Measurements from ENCODE around the gene ZDHHC18.
A peak's percentile ranks its signal among the peaks of the same experiment; 100 is the strongest.

ZDHHC18 gene

DNA sequence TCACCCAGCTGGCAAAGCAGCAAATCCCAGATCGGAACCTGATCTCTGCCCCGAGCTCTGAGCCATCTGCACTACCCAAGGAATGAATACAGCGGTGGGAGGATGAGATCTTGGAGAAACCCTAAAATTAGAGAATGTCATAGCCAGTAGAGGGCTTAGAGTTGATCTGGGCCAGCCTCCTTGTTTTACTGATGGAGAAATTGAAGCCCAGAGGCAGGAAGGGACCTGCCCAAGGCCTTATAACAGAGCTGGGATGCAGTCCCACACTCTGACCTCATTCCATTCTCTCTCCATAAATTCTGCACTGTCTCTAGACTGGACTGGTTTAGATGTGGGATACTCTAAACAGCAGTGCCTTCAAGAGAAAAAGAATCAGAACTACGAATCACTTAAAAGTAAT, 31.7 kb downstream of the ZDHHC18 start:
- H3K9ac ChIP-seq (ENCODE audit: low read depth, low read length, poor library complexity): no peak overlapping the region
- H3K23ac ChIP-seq (ENCODE audit: low read depth, low read length, poor library complexity): no peak overlapping the region
- no peak overlapping the region for H3K4me2 ChIP-seq (ENCODE audit: insufficient read depth, low read length, poor library complexity, severe bottlenecking)
- no peak overlapping the region for H2AK5ac ChIP-seq (ENCODE audit: low read depth, low read length)
- H3K36me3 ChIP-seq (replicated peaks in 1 of 2; ENCODE audit: control insufficient read depth in 2 of 2, insufficient read depth in 2 of 2, low read length in 2 of 2): peaks cover 7 to 32% of the 10 kb centered on the region in 2 donors
- H3K4me1 ChIP-seq (ENCODE audit: control insufficient read depth in 2 of 2, insufficient read depth in 1 of 2, low read depth in 1 of 2, low read length in 2 of 2): peaks cover 0 to 12% of the 10 kb centered on the region in 2 donors
- no peak overlapping the region for H2BK15ac ChIP-seq (ENCODE audit: low read length)
- H3K4me3 ChIP-seq (ENCODE audit: low read length in 2 of 2): no peak overlapping the region
- no CpG with 5 or more reads among the region's 4 CpGs for WGBS, 2 donors (ENCODE audit: extremely low coverage in 2 of 2, insufficient read length in 2 of 2, insufficient replicate concordance in 1 of 2)
- no peaks in the 10 kb centered on the region for H3K79me1 ChIP-seq (ENCODE audit: low read depth, low read length)
- H4K8ac ChIP-seq (ENCODE audit: low read depth, low read length): no peak overlapping the region
- no peak overlapping the region for H3K18ac ChIP-seq (ENCODE audit: low read length)
- no peak overlapping the region for H2BK12ac ChIP-seq (ENCODE audit: low read length)
- no peak overlapping the region for H4K91ac ChIP-seq (ENCODE audit: low read depth, low read length, poor library complexity)
- DNase-seq (ENCODE audit: low spot score): no peak
- no peaks in the 10 kb centered on the region for H3K27me3 ChIP-seq (ENCODE audit: control insufficient read depth in 3 of 3, insufficient read depth in 3 of 3, low read depth in 1 of 3, low read length in 3 of 3)
- no peaks in the 10 kb centered on the region for H3K9me3 ChIP-seq (replicated peaks in 1 of 2; ENCODE audit: control insufficient read depth in 2 of 2, insufficient read depth in 1 of 2, low read depth in 1 of 2, low read length in 2 of 2)
- H2BK5ac ChIP-seq (ENCODE audit: low read length): no peak overlapping the region
- no peak overlapping the region for H3K14ac ChIP-seq (ENCODE audit: low read length)
- no peak overlapping the region for H3K4ac ChIP-seq (ENCODE audit: low read length)
- no peak overlapping the region for H2BK120ac ChIP-seq (ENCODE audit: low read depth, low read length)
- no peak overlapping the region for H3K27ac ChIP-seq (replicated peaks; ENCODE audit: low read length)
- H2AFZ ChIP-seq (ENCODE audit: low read length): no peak overlapping the region

- Histone ChIP-seq H3K23ac (ENCODE audit: low read depth, low read length, poor library complexity) (no peak overlapping the region), H2BK120ac (ENCODE audit: low read depth, low read length) (no peak overlapping the region), H3K9me3 (replicated peaks in 1 of 2; ENCODE audit: control insufficient read depth in 2 of 2, insufficient read depth in 1 of 2, low read depth in 1 of 2, low read length in 2 of 2) (no peaks in the 10 kb centered on the region), H3K4me2 (ENCODE audit: insufficient read depth, low read length, poor library complexity, severe bottlenecking) (no peak overlapping the region), H3K27ac (replicated peaks; ENCODE audit: low read length) (no peak overlapping the region), H2AFZ (ENCODE audit: low read length) (no peak overlapping the region), H3K36me3 (replicated peaks in 1 of 2; ENCODE audit: control insufficient read depth in 2 of 2, insufficient read depth in 2 of 2, low read length in 2 of 2) (peaks cover 2 to 23% of the 10 kb centered on the region in 2 donors), H2BK15ac (ENCODE audit: low read length) (peak overlapping the region; percentile 10), H3K4me3 (ENCODE audit: low read length in 2 of 2) (no peak overlapping the region), H4K8ac (ENCODE audit: low read depth, low read length) (peak overlapping the region; percentile 20), H2BK5ac (ENCODE audit: low read length) (no peak overlapping the region), H3K9ac (ENCODE audit: low read depth, low read length, poor library complexity) (no peak overlapping the region), H3K14ac (ENCODE audit: low read length) (peak overlapping the region; percentile 57), H4K91ac (ENCODE audit: low read depth, low read length, poor library complexity) (no peak overlapping the region), H3K18ac (ENCODE audit: low read length) (peak overlapping the region; percentile 41), H3K4me1 (ENCODE audit: control insufficient read depth in 2 of 2, insufficient read depth in 1 of 2, low read depth in 1 of 2, low read length in 2 of 2) (peaks cover 2 to 17% of the 10 kb centered on the region in 2 donors), H3K27me3 (ENCODE audit: control insufficient read depth in 3 of 3, insufficient read depth in 3 of 3, low read depth in 1 of 3, low read length in 3 of 3) (no peaks in the 10 kb centered on the region), H3K4ac (ENCODE audit: low read length) (no peak overlapping the region), H2AK5ac (ENCODE audit: low read depth, low read length) (no peak overlapping the region), H2BK12ac (ENCODE audit: low read length) (no peak overlapping the region), H3K79me1 (ENCODE audit: low read depth, low read length) (no peaks in the 10 kb centered on the region)
- WGBS, 2 donors (ENCODE audit: extremely low coverage in 2 of 2, insufficient read length in 2 of 2, insufficient replicate concordance in 1 of 2): no CpG with 5 or more reads among the region's 7 CpGs
- DNase-seq (ENCODE audit: low spot score): no peak
These were observed 32.6 kb downstream of the ZDHHC18 start for GRCh38 chr1:26858891-26859640.

GRCh38 chr1:26861286-26861701, 34.8 kb downstream of the ZDHHC18 start:
- H3K18ac ChIP-seq (ENCODE audit: low read length): peak overlapping the region; percentile 55
- peak overlapping the region; percentile 23 for H2AK5ac ChIP-seq (ENCODE audit: low read depth, low read length)
- H3K4me1 ChIP-seq (ENCODE audit: control insufficient read depth in 2 of 2, insufficient read depth in 1 of 2, low read depth in 1 of 2, low read length in 2 of 2): peaks cover 6 to 24% of the 10 kb centered on the region in 2 donors
- H4K8ac ChIP-seq (ENCODE audit: low read depth, low read length): no peak overlapping the region
- DNase-seq (ENCODE audit: low spot score): no peak
- no CpG with 5 or more reads among the region's 5 CpGs for WGBS, 2 donors (ENCODE audit: extremely low coverage in 2 of 2, insufficient read length in 2 of 2, insufficient replicate concordance in 1 of 2)
- H3K4me2 ChIP-seq (ENCODE audit: insufficient read depth, low read length, poor library complexity, severe bottlenecking): no peak overlapping the region
- no peak overlapping the region for H4K91ac ChIP-seq (ENCODE audit: low read depth, low read length, poor library complexity)
- no peaks in the 10 kb centered on the region for H3K27me3 ChIP-seq (ENCODE audit: control insufficient read depth in 3 of 3, insufficient read depth in 3 of 3, low read depth in 1 of 3, low read length in 3 of 3)
- H3K4me3 ChIP-seq (ENCODE audit: low read length in 2 of 2): no peak overlapping the region
- H3K27ac ChIP-seq (replicated peaks; ENCODE audit: low read length): no peak overlapping the region
- no peak overlapping the region for H2BK120ac ChIP-seq (ENCODE audit: low read depth, low read length)
- no peak overlapping the region for H3K14ac ChIP-seq (ENCODE audit: low read length)
- H2BK15ac ChIP-seq (ENCODE audit: low read length): peak overlapping the region; percentile 6
- H3K36me3 ChIP-seq (replicated peaks in 1 of 2; ENCODE audit: control insufficient read depth in 2 of 2, insufficient read depth in 2 of 2, low read length in 2 of 2): peaks cover 0 to 1% of the 10 kb centered on the region in 2 donors
- H2BK5ac ChIP-seq (ENCODE audit: low read length): no peak overlapping the region
- H2AFZ ChIP-seq (ENCODE audit: low read length): no peak overlapping the region
- H3K9me3 ChIP-seq (replicated peaks in 1 of 2; ENCODE audit: control insufficient read depth in 2 of 2, insufficient read depth in 1 of 2, low read depth in 1 of 2, low read length in 2 of 2): no peaks in the 10 kb centered on the region
- no peak overlapping the region for H3K23ac ChIP-seq (ENCODE audit: low read depth, low read length, poor library complexity)
- no peak overlapping the region for H3K9ac ChIP-seq (ENCODE audit: low read depth, low read length, poor library complexity)
- H2BK12ac ChIP-seq (ENCODE audit: low read length): no peak overlapping the region
- peaks cover 4% of the 10 kb centered on the region for H3K79me1 ChIP-seq (ENCODE audit: low read depth, low read length)
- no peak overlapping the region for H3K4ac ChIP-seq (ENCODE audit: low read length)

DNA sequence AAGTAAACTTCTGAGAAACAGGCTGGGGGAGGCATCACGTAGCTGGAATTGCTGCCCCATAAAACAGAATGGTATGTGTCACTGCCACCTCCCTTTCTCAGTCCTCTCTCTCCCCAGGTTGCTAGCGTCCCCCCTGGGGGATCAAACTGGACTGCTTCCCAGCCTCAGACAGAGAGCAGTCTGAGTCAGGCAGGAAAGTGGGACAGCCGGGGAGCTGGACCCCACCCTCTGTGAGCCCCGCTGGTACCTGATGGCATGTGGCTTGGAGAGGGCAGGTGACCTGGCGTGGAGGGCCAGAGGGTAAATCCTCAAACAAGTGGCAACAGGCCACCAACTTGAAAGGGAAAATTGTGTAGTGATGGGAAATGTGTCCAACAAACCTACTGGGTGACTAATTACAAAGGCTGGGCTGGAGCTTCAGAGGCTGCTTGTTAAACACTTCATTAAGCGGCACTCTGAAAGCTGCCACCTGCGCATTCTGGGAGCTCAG, 35.4 kb downstream of the ZDHHC18 start:
- Histone ChIP-seq H3K9me3 (replicated peaks in 1 of 2; ENCODE audit: control insufficient read depth in 2 of 2, insufficient read depth in 1 of 2, low read depth in 1 of 2, low read length in 2 of 2) (no peaks in the 10 kb centered on the region), H3K9ac (ENCODE audit: low read depth, low read length, poor library complexity) (no peak overlapping the region), H3K27ac (replicated peaks; ENCODE audit: low read length) (peak overlapping the region; percentile 63), H3K18ac (ENCODE audit: low read length) (peak overlapping the region; percentile 16), H3K4ac (ENCODE audit: low read length) (no peak overlapping the region), H2AK5ac (ENCODE audit: low read depth, low read length) (peak overlapping the region; percentile 23), H3K14ac (ENCODE audit: low read length) (no peak overlapping the region), H4K8ac (ENCODE audit: low read depth, low read length) (peak overlapping the region; percentile 25), H2BK12ac (ENCODE audit: low read length) (no peak overlapping the region), H3K27me3 (ENCODE audit: control insufficient read depth in 3 of 3, insufficient read depth in 3 of 3, low read depth in 1 of 3, low read length in 3 of 3) (no peaks in the 10 kb centered on the region), H3K36me3 (replicated peaks in 1 of 2; ENCODE audit: control insufficient read depth in 2 of 2, insufficient read depth in 2 of 2, low read length in 2 of 2) (no peaks in the 10 kb centered on the region), H3K4me3 (ENCODE audit: low read length in 2 of 2) (no peak overlapping the region), H2BK5ac (ENCODE audit: low read length) (no peak overlapping the region), H3K4me2 (ENCODE audit: insufficient read depth, low read length, poor library complexity, severe bottlenecking) (no peak overlapping the region), H2AFZ (ENCODE audit: low read length) (no peak overlapping the region), H3K4me1 (ENCODE audit: control insufficient read depth in 2 of 2, insufficient read depth in 1 of 2, low read depth in 1 of 2, low read length in 2 of 2) (peaks cover 6 to 23% of the 10 kb centered on the region in 2 donors), H4K91ac (ENCODE audit: low read depth, low read length, poor library complexity) (no peak overlapping the region), H2BK120ac (ENCODE audit: low read depth, low read length) (no peak overlapping the region), H2BK15ac (ENCODE audit: low read length) (peak overlapping the region; percentile 6), H3K23ac (ENCODE audit: low read depth, low read length, poor library complexity) (no peak overlapping the region), H3K79me1 (ENCODE audit: low read depth, low read length) (peaks cover 4% of the 10 kb centered on the region)
- no CpG with 5 or more reads among the region's 7 CpGs for WGBS, 2 donors (ENCODE audit: extremely low coverage in 2 of 2, insufficient read length in 2 of 2, insufficient replicate concordance in 1 of 2)
- DNase-seq (ENCODE audit: low spot score): no peak
